HepG2 (cell line): Measurements from ENCODE around the gene NRN1L. TPM values are rescaled to one million over a fixed set of nuclear protein-coding genes. Genes with fewer than 3 reads are reported as not detected.

ENCODE experiments used
- CREB1 ChIP-seq, 2 experiments: fragments of 450-650 bp in 1 of 2; IDR thresholded peaks; 2 replicates each; pipeline ENCODE4 v1.6.1; 2016 to 2017; ENCODE audit warnings: control low read depth in 1 of 2, mild to moderate bottlenecking in 1 of 2, missing compliant biosample characterization in 1 of 2, missing genetic modification characterization in 1 of 2
- DNMT3B ChIP-seq: conservative IDR thresholded peaks from 2 replicates; pipeline ENCODE4 v1.6.1; 2016; ENCODE audit warnings: missing biosample characterization, control low read depth
- FOXK2 ChIP-seq: fragments of 450-650 bp; IDR thresholded peaks from 2 replicates; pipeline ENCODE4 v1.6.1; 2016
- HNRNPH1 ChIP-seq: fragments of 200-400 bp; formaldehyde crosslinking; optimal IDR thresholded peaks from 2 replicates; pipeline ENCODE3; 2017; ENCODE audit warnings: mild to moderate bottlenecking, low read depth, low read length
- MAX ChIP-seq: IDR thresholded peaks from 2 replicates; pipeline ENCODE4 v1.6.1; 2012; ENCODE audit warnings: inconsistent platforms
- PATZ1 ChIP-seq: sonication (generic); formaldehyde crosslinking; IDR thresholded peaks from 2 replicates; pipeline ENCODE4 v1.4.0; 2020; ENCODE audit warnings: missing genetic modification reagents
- RAD51 ChIP-seq: fragments of 450-650 bp; IDR thresholded peaks from 2 replicates; pipeline ENCODE4 v1.6.1; 2016; ENCODE audit warnings: borderline replicate concordance
- RBFOX2 ChIP-seq: fragments of 200-400 bp; formaldehyde crosslinking; IDR thresholded peaks from 2 replicates; pipeline ENCODE4 v1.6.1; 2017; ENCODE audit warnings: low read depth, mild to moderate bottlenecking, low read length
- RCOR2 ChIP-seq: IDR thresholded peaks from 2 replicates; pipeline ENCODE4 v1.6.1; 2016; ENCODE audit warnings: missing biosample characterization, missing genetic modification reagents
- SMAD1 ChIP-seq: sonication (generic); formaldehyde crosslinking; IDR thresholded peaks from 2 replicates; pipeline ENCODE4 v1.4.0; 2020; ENCODE audit warnings: missing genetic modification reagents, low read depth, mild to moderate bottlenecking, borderline replicate concordance
- STAG1 ChIP-seq: sonication (generic); formaldehyde crosslinking; IDR thresholded peaks from 2 replicates; pipeline ENCODE4 v1.4.0; 2020; ENCODE audit warnings: missing genetic modification reagents
- TBX2 ChIP-seq: sonication (generic); formaldehyde crosslinking; IDR thresholded peaks from 2 replicates; pipeline ENCODE4 v1.5.0; 2020; ENCODE audit warnings: missing genetic modification reagents, mild to moderate bottlenecking, borderline replicate concordance
- TP53 ChIP-seq: sonication (generic); formaldehyde crosslinking; conservative IDR thresholded peaks from 2 replicates; pipeline ENCODE4 v1.4.0; 2020; ENCODE audit warnings: missing genetic modification reagents
- ZFP82 ChIP-seq: sonication (generic); formaldehyde crosslinking; IDR thresholded peaks from 2 replicates; pipeline ENCODE4 v1.5.1; 2020; ENCODE audit warnings: mild to moderate bottlenecking, missing genetic modification reagents, borderline replicate concordance
- ZNF124 ChIP-seq: sonication (generic); formaldehyde crosslinking; IDR thresholded peaks from 2 replicates; pipeline ENCODE4 v1.4.0; 2020; ENCODE audit warnings: missing genetic modification reagents
- ZNF234 ChIP-seq: sonication (generic); formaldehyde crosslinking; conservative IDR thresholded peaks from 2 replicates; pipeline ENCODE4 v1.5.1; 2020; ENCODE audit warnings: mild to moderate bottlenecking, missing genetic modification reagents
- ZNF264 ChIP-seq: sonication (generic); formaldehyde crosslinking; IDR thresholded peaks from 2 replicates; pipeline ENCODE4 v1.4.0; 2020; ENCODE audit warnings: missing genetic modification reagents
- ZNF354B ChIP-seq: sonication (generic); formaldehyde crosslinking; IDR thresholded peaks from 2 replicates; pipeline ENCODE4 v1.8.0; 2022; ENCODE audit warnings: mild to moderate bottlenecking, missing genetic modification reagents
- ZNF383 ChIP-seq: sonication (generic); formaldehyde crosslinking; IDR thresholded peaks from 2 replicates; pipeline ENCODE4 v1.4.0; 2020; ENCODE audit warnings: missing genetic modification reagents, mild to moderate bottlenecking, borderline replicate concordance
- ZNF446 ChIP-seq: sonication (generic); formaldehyde crosslinking; IDR thresholded peaks from 2 replicates; pipeline ENCODE4 v1.5.0; 2020; ENCODE audit warnings: mild to moderate bottlenecking, missing genetic modification reagents
- ZNF724P ChIP-seq: sonication (generic); formaldehyde crosslinking; IDR thresholded peaks from 2 replicates; pipeline ENCODE4 v1.8.0; 2022; ENCODE audit warnings: missing genetic modification reagents, borderline replicate concordance
- polyA plus RNA-seq, 8 experiments: library from polyadenylated mRNA; depleted of rRNA in 3 of 8; stranded (reverse) in 7 of 8; unstranded in 1 of 8; fragments of >200 nt; fragmentation: Illumina TruSeq in 4 of 8; extraction: Trizol in 4 of 8; gene quantifications; 2 replicates each; pipeline versions ENCODE4 v1.2.1 to v1.2.3, GENCODE V29; 2011 to 2016; ENCODE audit warnings: low read depth in 4 of 8, missing spikeins in 1 of 8, mixed read lengths in 1 of 8; ENCODE audit not compliant: insufficient read depth in 1 of 8
- total RNA-seq, 5 experiments: library from RNA; depleted of rRNA; stranded (reverse); fragments of >200 nt; fragmentation: Illumina TruSeq; extraction: Trizol; gene quantifications; 2 replicates each; pipeline ENCODE4 v1.2.3, GENCODE V29; 2016; ENCODE audit warnings: low read depth in 1 of 5
- TF ChIP-seq, protein P1 (sequence below): sonication (generic); formaldehyde crosslinking; conservative IDR thresholded peaks from 2 replicates; pipeline ENCODE4 v1.8.0; 2022; ENCODE audit warnings: mild to moderate bottlenecking, moderate library complexity, missing genetic modification reagents
- TF ChIP-seq, protein P2 (sequence below): sonication (generic); formaldehyde crosslinking; IDR thresholded peaks from 2 replicates; pipeline ENCODE4 v1.5.0; 2020; ENCODE audit warnings: missing genetic modification reagents
- TF ChIP-seq, protein P3 (sequence below): sonication (generic); formaldehyde crosslinking; IDR thresholded peaks from 2 replicates; pipeline ENCODE4 v1.5.0; 2020; ENCODE audit warnings: missing genetic modification reagents

NRN1L gene
- total and polyA plus RNA-seq, 2 of the 13 experiments (the other 11 are each of a cell fraction or from before 2014, with no cell fraction given), result 0.53 to 1.2 TPM

GRCh38 chr16:67915831-67916723 lies 31.4 kb downstream of the NRN1L start (continued):
- TF ChIP-seq ZFP82, result no peak
- TF ChIP-seq ZNF724P (CRISPR knock-in tag), result no peak
- no peak for TF ChIP-seq RAD51
- no peak for TF ChIP-seq CREB1 (IDR thresholded peaks at IDR 0.05)
- no peak for TF ChIP-seq CREB1 (CRISPR knock-in tag; IDR thresholded peaks at IDR 0.05)
- TF ChIP-seq TBX2 (CRISPR knock-in tag), result no peak
- no peak for TF ChIP-seq FOXK2
- TF ChIP-seq RCOR2 (CRISPR knock-in tag), result no peak
- TF ChIP-seq MAX, result peak; percentile 12; the same call in 1 of the 2 replicates
- no peak for TF ChIP-seq DNMT3B (CRISPR knock-in tag)
- TF ChIP-seq PATZ1, result no peak; the same call in 1 of the 2 replicates
- TF ChIP-seq, protein P1, sequence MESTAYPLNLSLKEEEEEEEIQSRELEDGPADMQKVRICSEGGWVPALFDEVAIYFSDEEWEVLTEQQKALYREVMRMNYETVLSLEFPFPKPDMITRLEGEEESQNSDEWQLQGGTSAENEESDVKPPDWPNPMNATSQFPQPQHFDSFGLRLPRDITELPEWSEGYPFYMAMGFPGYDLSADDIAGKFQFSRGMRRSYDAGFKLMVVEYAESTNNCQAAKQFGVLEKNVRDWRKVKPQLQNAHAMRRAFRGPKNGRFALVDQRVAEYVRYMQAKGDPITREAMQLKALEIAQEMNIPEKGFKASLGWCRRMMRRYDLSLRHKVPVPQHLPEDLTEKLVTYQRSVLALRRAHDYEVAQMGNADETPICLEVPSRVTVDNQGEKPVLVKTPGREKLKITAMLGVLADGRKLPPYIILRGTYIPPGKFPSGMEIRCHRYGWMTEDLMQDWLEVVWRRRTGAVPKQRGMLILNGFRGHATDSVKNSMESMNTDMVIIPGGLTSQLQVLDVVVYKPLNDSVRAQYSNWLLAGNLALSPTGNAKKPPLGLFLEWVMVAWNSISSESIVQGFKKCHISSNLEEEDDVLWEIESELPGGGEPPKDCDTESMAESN (CRISPR knock-in tag), result no peak
- 0 out of 2 replicates have a peak, but pooled peaks have one; percentile 49 for TF ChIP-seq SMAD1 (CRISPR knock-in tag)
- no peak for TF ChIP-seq ZNF446
- no peak for TF ChIP-seq ZNF383 (CRISPR knock-in tag)
- TF ChIP-seq, protein P2, sequence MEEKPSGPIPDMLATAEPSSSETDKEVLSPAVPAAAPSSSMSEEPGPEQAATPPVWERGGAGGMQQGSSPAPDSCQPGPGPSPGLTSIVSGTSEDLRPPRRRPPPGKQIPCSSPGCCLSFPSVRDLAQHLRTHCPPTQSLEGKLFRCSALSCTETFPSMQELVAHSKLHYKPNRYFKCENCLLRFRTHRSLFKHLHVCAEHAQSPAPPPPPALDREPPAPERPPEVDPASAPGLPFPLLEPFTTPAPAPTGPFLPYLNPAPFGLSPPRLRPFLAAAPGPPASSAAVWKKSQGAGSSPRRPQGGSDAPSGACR (CRISPR knock-in tag), result no peak
- TF ChIP-seq ZNF234 (CRISPR knock-in tag), result no peak
- TF ChIP-seq TP53 (CRISPR knock-in tag), result no peak
- TF ChIP-seq ZNF264 (CRISPR knock-in tag), result no peak
- no peak for TF ChIP-seq HNRNPH1
- no peak for TF ChIP-seq ZNF354B (CRISPR knock-in tag)
- TF ChIP-seq RBFOX2, result no peak
- TF ChIP-seq, protein P3, sequence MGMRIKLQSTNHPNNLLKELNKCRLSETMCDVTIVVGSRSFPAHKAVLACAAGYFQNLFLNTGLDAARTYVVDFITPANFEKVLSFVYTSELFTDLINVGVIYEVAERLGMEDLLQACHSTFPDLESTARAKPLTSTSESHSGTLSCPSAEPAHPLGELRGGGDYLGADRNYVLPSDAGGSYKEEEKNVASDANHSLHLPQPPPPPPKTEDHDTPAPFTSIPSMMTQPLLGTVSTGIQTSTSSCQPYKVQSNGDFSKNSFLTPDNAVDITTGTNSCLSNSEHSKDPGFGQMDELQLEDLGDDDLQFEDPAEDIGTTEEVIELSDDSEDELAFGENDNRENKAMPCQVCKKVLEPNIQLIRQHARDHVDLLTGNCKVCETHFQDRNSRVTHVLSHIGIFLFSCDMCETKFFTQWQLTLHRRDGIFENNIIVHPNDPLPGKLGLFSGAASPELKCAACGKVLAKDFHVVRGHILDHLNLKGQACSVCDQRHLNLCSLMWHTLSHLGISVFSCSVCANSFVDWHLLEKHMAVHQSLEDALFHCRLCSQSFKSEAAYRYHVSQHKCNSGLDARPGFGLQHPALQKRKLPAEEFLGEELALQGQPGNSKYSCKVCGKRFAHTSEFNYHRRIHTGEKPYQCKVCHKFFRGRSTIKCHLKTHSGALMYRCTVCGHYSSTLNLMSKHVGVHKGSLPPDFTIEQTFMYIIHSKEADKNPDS (CRISPR knock-in tag), result no peak
- no peak for TF ChIP-seq STAG1 (CRISPR knock-in tag)
- no peak for TF ChIP-seq ZNF124 (CRISPR knock-in tag)
